H1 (cell line): ENCODE results near the gene UNC5B.

Experiments used
- CEBPB ChIP-seq: IDR thresholded peaks from 2 replicates; pipeline ENCODE4 v1.6.1; 2012; ENCODE audit warnings: low read depth, low read length
- CTCF ChIP-seq, 3 experiments: IDR thresholded peaks; 1 replicate in 2 of 3; 2 replicates in 1 of 3; pipeline versions ENCODE4 v1.5.1 to v1.6.1; 2011; ENCODE audit warnings: low read length in 3 of 3, mild to moderate bottlenecking in 3 of 3, inconsistent platforms in 2 of 3, low read depth in 1 of 3, moderate library complexity in 1 of 3; ENCODE audit not compliant: insufficient read depth in 1 of 3; ENCODE audit errors: control extremely low read depth in 1 of 3
- JUND ChIP-seq: IDR thresholded peaks from 2 replicates; pipeline ENCODE4 v1.6.1; 2011; ENCODE audit warnings: mild to moderate bottlenecking, improper control_type of control experiment, low read length
- YY1 ChIP-seq: IDR thresholded peaks from 2 replicates; pipeline ENCODE4 v1.6.1; 2011; ENCODE audit warnings: low read depth, mild to moderate bottlenecking, low read length

- TF ChIP-seq CTCF (IDR thresholded peaks at IDR 0.05; ENCODE audit: control extremely low read depth in 1 of 3, insufficient read depth in 1 of 3, low read depth in 1 of 3, low read length in 3 of 3): no peak
- TF ChIP-seq CEBPB: no peak
- TF ChIP-seq YY1: no peak
- TF ChIP-seq JUND: no peak
Measured at GRCh38 chr10:71207578-71207977, 4.8 kb upstream of the UNC5B start.
